CD4-positive, alpha-beta T cell treated with Interferon alpha-2 for 1 hour (primary cell): Measurements from ENCODE around the gene PCCA.

Experiments used
- DNase-seq, 2 donors: peaks; one replicate each; pipeline ENCODE4 v3.0.0-alpha.2; 2020 to 2022

The PCCA gene

GRCh38 chr13:100532090-100532766 lies 443.3 kb downstream of the PCCA start:
- DNase-seq, result no peak

DNA sequence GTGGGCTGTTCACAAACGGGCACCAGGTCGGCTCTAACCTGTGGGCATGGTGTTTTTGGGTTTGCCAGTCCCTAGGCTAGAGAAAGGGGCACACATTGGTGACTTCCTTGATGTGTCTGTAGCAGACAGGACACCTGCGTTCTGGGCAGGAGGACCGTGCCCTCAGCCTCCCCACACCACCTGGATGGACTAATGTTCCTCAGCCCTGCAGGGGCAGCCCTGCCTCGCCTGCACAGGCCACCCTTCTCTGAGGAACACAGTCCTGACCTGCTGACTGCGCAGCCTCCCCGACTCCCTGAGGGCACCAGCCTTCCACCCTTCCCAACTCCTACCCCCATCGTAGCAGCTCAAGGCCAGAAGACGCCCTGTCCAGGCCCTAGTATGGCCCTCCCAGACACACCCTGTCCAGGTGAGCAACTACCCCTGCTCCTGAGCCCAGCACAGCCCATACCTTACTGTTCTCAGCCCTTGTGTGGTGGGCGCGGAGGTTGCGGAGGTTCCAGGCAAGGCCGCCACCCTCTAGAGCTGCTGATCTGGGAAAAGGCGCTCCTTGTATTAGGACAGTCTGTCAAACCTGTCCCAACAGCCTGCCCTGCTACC lies 444.0 kb downstream of the PCCA start:
- no peak for DNase-seq

- DNase-seq, result no peak
These were observed 444.7 kb downstream of the PCCA start for GRCh38 chr13:100533588-100534041.

DNA sequence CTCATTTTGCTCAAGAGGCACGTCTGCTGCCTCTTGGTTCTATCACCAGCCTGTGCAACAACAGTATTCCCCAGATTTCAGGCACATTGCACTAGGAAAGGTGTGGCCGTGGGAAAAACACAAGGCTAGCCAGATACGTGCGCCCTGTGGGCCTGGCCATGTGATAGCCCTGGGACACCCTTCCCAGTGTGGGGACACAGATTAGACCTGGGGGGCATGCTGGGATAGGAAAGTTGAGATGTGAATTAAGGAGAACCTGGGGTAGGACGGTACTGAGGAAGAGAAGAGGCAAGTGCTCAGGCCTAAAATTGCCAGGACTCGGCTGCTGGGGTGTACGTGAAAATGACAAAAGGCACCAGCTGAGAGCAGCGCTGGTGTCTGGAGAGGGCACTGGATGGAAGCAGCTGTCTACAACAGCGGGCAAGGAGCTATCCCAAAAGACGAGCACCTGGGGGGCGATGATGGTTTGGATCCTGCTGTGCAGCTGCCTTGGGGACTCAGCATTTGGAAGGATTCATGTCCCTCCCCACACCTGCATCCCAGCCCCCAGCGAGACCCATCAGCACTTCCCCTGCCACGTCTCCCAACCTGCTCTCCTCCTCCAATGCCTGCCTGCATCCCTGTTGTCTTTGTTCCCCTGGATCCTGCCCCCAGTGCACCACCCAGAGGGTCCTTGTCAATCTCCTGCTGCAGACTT lies 445.4 kb downstream of the PCCA start:
- no peak for DNase-seq

DNA sequence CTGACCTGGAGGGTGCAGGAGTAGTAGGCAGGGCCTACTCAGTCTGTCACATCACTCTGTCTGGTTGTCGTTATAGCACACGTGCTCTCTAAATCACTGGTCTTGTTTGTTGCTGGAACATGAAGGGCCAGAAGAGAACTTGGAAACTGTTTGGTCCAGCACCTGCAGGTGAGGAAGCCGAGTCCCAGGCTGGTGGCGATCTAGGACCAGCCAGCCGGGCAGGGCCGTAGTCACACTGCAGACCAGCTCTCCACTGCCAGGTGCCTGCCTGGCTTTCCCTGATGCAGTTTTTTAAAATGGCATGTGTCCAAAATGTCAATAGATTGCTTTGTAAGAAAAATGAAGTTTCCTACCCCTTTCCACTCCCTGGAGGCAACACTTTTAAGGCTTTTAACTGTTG lies 446.0 kb downstream of the PCCA start:
- no peak for DNase-seq

GRCh38 chr13:100535426-100536135 lies 446.7 kb downstream of the PCCA start:
- DNase-seq, result no peak

- DNase-seq, result no peak
These were observed 447.8 kb downstream of the PCCA start for GRCh38 chr13:100536643-100537180.

DNA sequence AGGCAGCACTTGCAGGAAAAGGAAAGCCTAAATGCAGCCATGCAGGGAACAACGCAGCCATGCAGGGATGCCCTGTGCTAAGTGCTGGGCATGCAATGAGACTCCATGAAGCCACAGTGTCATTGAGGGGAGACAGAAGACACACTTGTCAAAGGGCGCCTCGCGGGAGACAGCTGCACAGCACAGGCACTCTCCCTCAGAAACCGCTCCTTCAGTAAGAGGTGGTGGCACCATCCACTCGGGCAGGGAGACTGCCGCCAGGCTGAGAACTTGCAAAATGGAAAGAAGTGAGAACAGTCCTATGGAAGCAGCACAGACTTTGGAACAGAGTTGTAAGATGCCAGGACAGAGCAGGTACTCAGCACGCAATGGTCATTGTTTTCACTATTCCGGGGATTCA lies 448.6 kb downstream of the PCCA start:
- DNase-seq, result no peak

DNA sequence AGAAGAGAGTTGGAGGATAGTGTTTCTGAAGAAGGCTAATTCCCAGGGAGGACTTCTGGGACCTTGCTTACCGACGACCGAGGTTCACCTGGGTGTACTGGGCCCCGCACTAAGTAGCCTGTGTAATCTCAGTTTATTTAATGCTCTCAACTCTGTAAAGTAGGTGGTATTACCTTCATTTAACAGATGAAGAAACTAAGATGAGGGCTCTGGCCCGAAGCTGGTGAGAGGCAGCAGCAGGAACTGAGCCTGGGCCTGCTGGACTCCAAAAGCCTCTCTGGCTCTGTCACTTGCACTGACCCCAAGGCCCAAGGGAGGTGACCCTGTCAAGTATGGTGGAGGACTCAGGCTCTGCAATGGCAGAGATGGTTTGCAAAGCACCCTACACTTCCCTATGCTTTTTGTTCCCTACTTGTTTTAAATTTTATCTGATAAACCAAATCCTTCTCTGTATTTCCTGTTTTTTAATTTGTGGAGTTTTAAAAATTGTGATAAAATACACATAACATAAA lies 449.1 kb downstream of the PCCA start:
- no peak for DNase-seq

DNA sequence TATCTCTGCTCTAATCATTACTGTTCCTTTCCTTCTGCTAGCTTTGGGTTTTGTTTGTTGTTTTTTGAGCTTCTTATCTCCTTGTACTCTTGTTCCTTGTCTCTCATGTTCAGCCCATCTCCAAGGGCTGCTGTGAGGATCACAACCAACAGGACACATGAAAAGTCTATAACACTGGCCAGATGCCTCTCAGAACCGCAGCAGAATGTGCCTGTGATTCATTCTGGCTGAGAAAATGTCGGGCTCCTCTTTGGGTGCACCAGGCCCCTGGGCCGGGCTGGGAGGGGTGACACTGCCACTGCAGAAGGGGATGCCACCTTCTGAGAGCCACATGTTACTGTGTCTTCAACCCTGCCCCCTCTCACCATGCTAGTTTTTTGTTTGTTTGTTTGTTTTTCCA lies 451.7 kb downstream of the PCCA start:
- DNase-seq, result no peak

DNA sequence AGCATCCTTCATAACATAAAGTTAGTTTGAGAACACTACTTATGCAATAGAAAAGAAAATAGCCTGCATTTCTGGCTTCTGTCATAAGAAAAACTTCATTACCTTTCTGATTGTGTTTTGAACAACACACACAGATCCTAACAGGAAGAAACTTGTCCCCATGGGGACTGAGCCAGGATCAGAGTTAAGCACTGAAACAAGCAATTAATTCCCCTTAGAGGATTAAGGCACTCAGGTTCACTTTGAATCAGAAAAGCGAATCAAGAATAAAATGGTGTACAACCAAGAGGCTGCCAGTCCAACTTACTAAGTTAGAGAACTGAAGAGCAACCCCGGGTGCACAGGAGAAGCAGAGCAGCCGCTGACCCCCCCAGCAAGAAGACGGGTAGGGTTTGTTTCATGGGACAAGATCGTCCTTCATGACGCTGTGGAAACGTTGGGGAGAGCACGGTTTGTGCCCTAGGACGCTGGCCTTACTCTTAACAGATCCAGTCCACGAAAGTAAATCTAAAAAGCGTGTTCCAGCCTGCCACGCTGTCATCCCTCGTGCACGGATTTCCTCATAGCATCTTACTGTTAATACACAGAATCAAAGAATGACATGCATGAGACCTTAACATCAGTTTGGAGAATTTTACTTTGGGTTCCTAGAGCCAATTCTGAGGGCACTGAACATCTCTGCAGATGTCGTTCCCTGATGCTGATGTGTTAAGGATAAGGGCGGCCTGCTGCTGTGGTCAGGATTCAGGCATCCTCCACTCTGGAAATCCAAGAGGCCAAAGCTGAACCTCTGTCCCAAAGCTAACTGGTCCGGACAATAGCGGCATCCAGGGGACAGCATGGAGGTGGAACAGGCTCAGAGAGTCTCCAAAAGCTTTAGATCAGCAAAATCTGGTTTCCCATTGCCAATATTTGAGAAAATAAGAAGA lies 453.3 kb downstream of the PCCA start:
- DNase-seq, result no peak

- peak in 1 of 2 donors; percentile 54 for DNase-seq
These were observed 453.9 kb downstream of the PCCA start for GRCh38 chr13:100542826-100543156.

GRCh38 chr13:100543872-100544602 lies 455.1 kb downstream of the PCCA start:
- DNase-seq, result no peak

DNA sequence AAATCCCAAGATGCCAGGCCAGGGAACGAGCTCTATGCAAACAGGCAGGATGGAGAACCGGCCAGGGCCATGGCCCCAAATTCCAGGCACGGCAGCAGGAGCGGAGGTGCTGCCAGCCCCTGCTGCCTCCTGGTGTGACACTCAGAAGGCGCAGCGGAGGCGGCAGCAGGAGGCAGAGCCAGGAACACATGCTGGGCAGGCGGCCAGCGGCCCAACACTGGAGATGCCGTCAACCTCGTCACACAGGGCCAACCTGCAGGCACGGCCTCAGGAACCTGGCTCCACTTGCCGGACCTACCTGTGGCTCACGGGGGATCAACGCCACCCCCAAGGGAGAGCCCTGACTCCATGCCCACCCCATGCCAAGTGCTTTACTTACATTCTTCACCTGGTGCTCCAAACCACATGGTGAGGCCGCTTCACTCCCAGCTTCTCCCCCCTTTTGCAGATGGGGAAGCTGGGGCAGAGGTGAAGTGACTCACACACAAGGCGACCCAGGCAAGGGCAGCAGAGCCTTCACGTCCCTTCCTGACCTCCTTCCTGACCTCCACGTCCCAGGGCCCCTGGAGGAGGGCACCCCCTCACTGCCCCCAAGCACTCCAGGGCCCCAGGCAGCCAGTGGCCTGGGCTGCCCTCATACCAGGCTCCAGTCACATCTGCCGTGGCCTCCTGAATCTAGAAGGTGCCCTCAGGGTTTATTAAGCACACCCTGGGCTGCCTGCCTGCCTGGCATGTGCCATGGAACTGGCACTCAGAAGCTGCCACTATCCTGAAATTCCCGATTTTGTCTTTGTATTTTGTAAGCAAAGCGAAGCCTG lies 456.2 kb downstream of the PCCA start:
- no peak for DNase-seq

- no peak for DNase-seq
These were observed 456.8 kb downstream of the PCCA start for GRCh38 chr13:100545684-100546061.

- no peak for DNase-seq
These were observed 458.0 kb downstream of the PCCA start for GRCh38 chr13:100546713-100547405.

GRCh38 chr13:100547791-100548201 lies 458.9 kb downstream of the PCCA start:
- DNase-seq, result no peak

DNA sequence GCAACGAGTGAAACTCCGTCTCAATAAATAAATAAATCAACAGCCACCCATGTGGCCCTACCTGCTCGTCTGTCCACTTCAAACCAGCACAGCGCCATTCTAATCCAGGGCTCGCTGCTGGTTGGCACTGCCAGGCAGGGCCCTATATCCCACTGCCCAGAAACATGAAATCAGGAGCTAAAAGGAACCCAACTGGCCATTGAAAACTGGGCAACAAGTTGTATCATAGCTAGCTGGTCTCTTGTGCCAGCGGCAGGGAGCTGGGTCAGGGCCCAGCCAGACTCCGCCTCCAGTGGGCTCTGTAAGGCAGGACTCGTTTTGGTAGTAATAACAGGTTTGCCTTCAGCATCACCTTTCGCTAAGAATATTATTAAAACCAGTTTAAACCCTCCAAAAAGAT lies 460.4 kb downstream of the PCCA start:
- DNase-seq, result no peak

DNA sequence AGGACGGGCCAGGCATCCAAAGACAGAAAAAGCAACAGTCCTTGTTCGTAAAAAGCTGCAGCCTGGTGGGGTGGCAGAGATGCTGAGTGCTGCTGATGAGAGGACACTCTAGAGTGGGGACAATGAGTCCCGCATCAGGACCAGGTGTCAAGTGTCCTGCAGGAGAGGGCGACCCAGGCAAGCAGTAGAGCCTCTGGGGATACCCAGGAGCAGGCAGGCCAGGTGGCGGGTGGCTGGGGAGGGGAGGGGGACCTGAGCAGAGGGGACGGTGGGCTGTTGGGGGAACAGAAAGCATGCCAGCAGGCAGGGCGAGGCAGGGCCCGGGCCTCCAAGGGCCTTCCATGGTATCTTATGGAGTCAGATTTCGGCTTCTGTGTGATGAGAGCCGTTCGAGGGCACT lies 463.9 kb downstream of the PCCA start:
- no peak for DNase-seq

GRCh38 chr13:100559886-100560285 lies 471.0 kb downstream of the PCCA start:
- no peak for DNase-seq
